Stimulated activated CD8-positive, alpha-beta memory T cell treated with anti-CD3 and anti-CD28 coated beads, Interleukin-2, amount 100 ng/mL, for 1 hour (primary cell): ENCODE results near the gene ALDH7A1.
"Not testable (repeated sequence)": the region's sequence is repeated elsewhere in the genome, so short reads cannot be mapped to it uniquely, and the experiment has no call there.

Experiments
- DNase-seq, 2 donors: peaks; one replicate each; pipeline ENCODE4 v3.0.0-alpha.2; 2020; ENCODE audit warnings: low read depth in 2 of 2

Gene ALDH7A1

DNA sequence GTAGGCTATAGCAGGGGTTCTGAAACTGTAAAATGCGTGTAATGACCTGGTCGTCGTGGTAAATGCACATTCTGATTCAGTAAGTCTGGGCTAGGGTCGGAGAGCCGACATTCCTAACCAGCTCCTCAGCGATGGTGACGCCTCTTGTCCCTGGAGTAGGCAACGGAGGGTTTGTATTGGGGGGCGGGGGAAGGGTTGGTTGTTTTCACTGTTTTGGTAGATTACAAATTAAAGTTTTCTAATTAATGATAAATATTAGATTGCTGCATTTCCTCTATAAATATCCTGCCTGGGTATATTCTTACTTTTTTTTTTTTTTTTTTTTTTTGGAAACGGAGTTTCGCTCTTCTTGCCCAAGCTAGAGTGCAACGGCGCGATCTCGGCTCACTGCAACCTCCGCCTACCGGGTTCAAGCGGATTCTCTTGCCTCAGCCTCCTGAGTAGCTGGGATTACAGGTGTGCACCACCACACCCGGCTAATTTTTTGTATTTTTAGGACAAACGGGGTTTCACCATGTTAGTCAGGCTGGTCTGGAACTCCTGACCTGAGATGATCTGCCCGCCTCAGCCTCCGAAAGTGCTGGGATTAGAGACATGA, 566 bp upstream of the ALDH7A1 start:
- no peak for DNase-seq

DNA sequence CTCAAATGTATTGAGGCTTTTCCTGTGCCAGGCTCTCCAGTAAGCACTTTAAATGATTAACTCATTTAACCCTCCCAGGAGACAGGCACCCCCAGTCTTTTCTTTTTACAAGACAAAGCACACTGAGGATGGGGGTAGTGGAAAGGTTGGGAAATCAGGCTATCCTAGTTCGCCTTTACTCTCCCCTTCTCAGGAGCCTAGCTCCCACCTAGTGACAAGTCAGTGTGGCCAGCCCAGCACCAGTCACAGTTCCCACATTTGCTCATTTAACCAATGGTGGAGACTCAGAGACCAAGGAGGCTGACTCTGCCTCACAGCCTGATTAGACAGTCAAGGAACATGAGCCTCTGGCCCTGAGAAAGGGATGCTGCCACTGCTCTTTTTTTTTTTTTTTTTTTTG, 3.5 kb downstream of the ALDH7A1 start:
- DNase-seq = no peak

DNA sequence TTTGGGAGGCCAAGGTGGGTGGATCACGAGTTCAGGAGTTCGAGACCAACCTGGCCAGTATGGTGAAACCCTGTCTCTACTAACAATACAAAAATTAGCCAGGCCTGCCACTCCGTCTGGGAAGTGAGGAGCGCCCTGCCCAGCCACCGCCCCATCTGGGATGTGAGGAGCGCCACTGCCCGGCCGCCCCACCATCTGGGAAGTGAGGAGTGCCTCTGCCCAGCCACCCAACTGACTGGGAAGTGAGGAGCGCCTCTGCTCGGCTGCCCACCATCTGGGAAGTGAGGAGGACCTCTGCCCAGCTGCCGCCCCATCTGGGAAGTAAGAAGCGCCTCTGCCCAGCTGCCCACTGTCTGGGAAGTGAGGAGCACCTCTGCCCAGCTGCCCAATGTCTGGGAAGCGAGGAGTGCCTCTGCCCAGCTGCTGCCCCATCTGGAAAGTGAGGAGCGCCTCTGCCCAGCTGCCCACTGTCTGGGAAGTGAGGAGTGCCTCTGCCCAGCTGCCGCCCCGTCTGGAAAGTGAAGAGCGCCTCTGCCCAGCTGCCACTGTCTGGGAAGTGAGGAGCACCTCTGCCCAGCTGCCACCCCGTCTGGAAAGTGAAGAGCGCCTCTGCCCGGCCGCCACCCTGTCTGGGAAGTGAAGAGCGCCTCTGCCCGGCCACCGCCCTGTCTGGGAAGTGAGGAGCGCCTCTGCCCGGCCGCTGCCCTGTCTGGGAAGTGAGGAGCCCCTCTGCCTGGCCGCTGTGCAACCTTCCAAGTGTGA, 5.3 kb downstream of the ALDH7A1 start:
- no peak for DNase-seq

DNA sequence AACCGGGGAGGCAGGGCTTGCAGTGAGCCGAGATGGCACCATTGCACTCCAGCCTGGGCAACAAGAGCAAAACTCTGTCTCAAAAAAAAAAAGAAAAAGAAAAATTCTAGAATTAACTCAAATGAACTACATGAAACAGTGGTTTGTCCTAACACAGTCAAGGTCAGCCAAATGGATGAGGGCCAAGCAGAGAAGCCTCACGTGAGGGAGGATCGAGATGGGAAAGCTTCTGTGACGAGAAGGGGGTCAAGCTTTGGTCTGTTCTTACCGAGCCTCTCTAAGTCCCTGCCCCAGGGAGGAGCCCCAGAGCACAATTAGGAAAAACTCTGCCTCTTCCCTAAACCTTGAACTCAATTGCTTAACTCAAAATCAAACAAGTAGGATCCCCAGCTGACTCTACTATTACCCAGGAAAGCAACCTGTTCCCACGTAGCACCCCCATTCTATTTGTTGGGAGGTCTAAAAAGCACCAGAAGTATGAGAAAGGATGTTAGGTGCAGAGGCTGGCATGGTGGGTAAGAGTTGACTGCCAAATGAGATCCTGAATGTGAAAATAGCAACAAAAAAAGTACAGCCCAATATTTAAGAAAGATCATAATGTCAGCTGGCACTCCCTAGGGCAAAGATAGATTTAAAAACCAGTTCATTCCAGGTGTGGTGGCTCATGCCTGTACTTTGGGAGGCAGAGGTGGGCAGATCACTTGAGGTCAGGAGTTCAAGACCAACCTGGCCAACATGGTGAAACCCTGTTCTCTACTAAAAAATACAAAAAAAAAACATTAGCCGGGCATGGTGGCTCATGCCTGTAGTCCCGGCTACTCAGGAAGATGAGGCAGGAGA, 7.2 kb downstream of the ALDH7A1 start:
- no peak for DNase-seq

DNA sequence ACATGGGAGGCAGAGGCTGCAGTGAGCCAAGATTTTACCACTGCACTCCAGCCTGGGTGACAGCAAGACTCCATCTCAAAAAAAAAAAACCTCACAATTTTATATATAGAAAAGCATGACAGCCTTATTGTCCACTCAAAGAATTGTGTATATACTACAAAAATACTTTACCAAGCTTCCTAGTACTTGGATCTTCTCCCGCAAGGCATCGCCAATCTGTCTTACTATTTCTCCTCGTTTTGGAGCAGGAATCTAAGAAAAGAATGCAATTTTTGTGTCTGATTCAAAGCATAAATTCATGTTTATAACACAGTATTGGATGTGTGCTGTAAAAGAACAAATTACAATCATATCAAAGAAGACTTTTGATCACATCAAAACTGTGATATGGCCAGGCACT, 11.3 kb downstream of the ALDH7A1 start:
- no peak for DNase-seq

DNA sequence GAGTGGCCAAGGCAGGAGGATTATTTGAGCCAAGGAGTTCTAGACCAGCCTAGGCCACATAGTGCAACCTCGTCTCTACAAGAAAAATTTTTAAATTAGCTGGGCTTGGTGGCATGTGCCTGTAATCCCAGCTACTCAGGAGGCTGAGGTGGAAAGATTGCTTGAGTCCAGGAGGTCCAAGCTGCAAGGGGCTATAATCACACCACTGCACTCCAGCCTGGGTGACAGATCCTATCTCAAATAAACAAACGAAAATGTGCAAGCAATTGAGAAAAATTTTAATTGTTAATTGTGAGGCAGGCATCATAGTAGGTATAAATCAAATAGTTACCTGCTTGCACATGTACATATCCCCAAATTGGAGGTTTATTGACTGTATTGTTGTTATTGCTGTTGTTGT, 15.3 kb downstream of the ALDH7A1 start:
- DNase-seq = no peak

DNA sequence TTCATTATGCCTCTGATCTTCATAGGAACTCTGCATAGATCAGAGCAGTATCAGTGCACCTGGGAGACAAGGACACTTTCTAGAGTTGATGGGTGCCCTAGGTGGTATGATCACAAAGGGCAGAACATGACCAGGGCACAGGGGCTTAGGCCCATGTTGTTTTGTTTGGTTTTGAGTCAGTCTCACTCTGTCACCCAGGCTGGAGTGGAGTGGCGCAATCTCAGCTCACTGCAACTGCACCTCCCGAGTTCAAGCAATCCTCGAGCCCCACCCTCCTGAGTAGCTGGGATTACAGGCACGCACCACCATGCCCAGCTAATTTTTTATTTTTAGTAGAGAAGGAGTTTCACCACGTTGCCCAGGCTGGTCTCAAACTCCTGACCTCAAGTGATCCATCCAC, 17.6 kb downstream of the ALDH7A1 start:
- DNase-seq = no peak

DNA sequence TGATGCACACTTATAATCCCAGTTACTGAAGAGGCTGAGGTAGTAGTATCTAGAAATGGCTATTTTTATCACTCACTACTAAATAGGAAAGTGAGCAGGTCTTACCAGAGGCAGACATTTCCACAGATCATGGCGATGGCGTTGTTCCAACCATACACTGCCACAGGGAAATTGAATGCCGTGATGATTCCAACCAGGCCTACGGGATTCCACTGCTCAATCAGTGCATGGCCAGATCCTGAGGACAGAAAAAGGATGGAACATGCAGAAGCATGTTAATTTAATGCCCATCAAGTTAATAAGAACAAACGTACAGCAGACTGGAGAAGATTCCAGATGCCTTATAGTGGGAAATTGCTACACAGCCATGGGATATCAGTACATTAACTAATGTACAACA, 18.0 kb downstream of the ALDH7A1 start:
- no peak for DNase-seq

DNA sequence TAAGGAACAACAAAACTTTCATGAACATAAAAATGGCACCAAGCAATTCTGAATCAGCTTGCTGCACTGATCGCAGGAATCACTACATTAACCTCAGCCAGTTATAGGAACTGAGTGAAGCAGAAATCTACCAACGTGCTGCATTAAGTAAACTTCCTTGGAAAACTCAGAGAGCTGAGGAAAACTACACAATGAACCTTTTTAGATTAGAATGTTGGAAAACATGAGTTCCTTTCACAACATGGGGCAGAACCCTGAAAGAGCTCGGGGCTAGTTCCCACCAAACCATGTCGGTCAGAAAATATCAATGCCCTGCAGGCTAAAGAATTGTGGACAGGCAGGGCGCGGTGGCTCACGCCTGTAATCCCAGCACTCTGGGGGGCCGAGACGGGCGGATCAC, 19.4 kb downstream of the ALDH7A1 start:
- DNase-seq = no peak

DNA sequence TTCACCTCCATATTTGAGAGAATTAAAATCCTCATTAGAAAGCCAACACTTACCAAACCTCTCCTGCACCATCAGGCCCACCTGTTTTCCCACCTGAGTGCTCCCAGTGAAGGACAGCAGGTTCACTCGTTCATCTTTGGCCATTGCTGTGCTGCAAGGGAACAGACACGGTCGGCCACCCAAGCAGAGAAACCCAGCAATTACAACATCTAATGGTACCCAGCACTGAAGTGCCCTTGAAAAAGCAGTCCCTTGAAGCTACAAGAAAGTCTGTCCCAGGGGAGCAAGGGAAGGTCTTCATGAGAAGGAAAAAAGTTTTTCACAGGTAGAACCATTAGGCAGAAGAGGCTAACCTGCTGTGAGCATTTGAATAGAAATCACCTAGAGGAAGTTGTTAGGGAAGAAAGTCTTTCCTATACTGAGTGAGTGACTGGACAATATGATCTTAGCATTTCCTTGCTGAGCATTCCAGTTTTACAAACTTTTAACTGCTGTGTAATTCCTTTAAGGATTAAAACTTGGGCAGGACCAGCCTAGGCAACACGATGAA, 26.7 kb downstream of the ALDH7A1 start:
- no peak for DNase-seq

DNA sequence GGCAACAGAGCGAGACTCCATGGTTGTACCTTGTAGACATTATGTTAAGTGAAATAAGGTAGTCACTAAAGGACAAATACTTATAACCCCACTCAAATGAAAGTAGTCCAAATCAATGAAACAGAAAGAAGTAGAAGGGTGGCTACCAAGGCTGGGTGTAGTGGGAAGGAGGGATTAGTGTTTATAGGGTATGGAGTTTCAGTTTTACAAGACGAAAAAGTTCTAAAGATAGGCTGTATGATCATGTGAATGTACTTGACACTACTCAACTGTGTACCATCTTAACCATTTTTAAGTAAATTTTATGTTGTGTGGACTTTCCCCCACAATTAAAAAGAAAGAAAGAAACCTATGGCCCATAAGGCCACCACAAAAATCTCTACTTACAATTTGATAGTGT, 32.2 kb downstream of the ALDH7A1 start:
- DNase-seq = no peak

DNA sequence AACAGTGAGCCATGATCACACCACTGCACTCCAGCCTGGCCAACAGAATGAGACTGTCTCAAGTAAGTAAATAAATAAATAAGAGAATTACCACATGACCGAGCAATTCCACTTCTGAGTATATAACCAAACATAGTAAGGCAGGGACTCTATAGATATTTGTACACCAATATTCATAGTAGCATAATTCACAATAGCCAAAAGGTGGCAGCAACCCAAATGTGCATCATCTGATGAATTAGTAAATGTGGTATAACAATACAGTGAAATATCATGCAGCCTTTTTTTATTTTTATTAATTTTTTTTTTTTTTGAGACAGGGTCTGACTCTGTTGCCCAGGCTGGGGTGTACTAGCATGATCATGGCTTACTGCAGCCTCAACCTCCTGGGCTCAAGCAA, 33.1 kb downstream of the ALDH7A1 start:
- DNase-seq = no peak

DNA sequence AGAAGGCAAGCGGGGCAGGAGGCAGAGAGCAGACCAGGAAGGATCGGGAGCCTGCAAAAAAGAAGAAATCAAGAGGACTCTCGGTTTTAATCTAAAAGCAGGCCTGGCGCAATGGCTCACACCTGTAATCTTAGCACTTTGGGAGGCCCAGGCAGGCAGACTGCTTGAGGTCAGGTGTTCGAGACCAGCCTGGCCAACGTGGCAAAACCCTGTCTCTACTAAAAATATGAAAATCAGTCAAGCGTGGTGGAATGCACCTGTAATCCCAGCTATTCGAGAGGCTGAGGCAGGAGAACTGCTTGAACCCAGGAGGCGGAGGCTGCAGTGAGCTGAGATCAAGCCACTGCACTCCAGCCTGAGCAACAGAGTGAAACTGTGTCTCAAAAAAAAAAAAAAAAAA, 39.9 kb downstream of the ALDH7A1 start:
- not testable (repeated sequence) for DNase-seq

DNA sequence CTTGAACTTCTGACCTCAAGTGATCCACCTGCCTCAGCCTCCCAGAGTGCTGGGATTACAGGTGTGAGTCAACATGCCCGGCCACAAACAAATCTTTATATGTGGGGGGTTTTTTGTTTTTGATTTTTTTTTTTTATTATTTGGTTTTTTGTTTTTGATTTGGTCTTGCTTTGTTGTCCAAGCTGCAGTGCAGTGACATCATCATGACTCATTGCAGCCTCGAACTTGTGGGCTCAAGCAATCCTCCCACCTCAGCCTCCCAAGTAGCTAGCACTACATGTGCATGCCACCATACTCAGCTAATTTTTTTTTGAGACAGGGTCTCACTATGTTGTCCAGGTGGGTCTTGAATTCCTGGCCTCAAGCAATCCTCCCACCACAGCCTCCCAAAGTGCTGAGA, 42.4 kb downstream of the ALDH7A1 start:
- no peak for DNase-seq

DNA sequence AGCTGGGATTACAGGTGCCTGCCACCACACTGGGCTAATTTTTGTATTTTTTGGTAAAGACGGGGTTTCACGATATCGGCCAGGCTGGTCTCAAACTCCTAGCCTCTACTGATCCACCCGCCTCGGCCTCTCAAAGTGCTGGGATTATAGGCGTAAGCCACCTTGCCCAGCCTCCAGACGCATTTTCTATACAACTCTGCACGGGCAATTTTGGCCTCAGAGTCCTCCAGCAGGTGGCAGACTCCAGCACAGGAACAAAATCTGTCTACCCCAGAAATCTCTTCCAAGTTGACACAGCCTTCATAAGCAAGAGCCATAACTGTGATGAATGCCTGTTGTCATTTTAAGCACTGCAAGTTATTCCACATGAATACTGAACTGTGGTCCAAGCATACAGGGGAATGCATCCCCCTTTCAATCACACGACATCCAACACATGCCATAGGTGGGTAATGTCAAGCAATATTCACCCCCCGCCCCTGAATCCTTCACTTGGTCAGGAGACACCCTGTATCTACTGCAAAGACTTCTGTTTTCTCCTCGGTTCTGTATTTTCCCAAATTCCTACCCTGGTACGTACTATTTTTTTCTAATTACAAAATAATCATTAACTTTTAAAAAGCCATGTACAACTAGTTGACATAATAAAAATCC, 50.8 kb downstream of the ALDH7A1 start:
- DNase-seq = no peak

DNA sequence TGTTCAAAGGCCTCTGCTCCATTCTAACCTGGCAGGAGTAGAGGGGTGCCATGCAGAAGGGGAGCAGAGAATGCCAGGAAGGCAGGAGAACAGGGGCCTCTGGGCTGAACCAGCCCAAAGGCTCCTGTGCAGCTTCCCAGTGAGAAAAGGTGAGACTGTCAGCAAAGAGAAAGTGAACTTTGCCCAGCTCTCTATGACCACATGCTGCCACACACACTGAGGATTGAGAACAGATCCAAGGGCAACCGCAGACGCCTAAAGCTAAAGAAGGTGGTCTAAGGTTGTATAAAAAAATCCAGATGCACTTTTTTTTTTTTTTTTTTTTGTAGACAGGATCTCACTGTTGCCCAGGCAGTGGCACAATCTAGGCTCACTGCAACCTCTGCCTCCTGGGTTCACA, 51.4 kb downstream of the ALDH7A1 start:
- no peak for DNase-seq

DNA sequence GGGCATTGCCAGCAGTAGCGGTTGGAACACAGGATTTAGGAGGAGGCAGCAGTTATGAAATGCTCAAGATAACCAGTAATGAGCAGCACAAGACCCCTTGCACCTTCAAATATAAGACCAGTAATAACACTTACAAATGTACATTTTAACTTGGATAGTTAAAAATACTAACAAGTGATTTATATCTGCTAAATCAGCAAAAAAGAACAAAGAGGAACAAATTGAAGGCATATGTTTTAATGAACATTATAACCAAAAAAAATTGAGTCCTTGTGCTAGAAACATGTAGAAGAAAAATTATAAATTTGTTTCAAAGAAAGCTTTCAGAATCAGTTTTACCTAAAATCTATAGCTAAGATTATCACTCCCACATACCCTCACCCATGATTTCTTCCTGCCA, 52.0 kb downstream of the ALDH7A1 start:
- DNase-seq = no peak

DNA sequence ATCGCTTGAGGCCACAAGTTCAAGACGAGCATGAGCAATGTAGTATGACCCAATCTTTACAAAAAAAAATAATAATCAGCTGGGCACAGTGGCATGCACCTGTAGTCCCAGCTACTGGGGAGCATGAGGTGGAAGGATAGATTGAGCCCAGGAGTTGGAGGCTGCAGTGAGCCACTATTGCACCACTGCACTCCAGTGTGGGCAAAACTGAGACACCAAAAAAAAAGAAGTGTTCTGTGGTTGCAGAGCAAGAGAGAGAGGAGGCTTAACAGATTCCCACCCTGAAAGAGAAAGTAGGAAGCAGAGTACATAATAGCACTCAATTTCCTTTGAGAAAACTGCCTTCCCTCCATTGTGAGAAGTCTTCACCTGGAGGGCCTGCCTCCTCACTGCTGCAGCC, 52.6 kb downstream of the ALDH7A1 start:
- DNase-seq = no peak

DNA sequence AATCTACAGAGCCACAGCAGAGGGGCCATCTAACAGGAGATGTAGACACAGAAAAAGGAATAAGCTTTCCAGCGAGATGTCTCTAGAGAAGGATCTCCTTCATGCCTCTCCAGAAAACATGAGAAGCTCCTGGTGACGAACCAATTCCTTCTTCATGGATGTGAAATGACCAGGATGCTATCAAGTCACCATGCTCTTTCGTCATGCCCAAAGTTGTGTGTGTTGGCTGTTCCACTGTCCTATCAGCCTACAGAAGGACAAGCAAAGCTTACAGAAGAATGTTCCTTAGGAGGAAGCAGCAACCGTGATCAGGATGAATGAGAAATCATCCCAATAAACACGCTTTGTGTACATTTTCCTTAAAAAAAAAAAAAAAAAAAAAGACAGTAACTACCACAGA, 54.4 kb downstream of the ALDH7A1 start:
- no peak for DNase-seq

DNA sequence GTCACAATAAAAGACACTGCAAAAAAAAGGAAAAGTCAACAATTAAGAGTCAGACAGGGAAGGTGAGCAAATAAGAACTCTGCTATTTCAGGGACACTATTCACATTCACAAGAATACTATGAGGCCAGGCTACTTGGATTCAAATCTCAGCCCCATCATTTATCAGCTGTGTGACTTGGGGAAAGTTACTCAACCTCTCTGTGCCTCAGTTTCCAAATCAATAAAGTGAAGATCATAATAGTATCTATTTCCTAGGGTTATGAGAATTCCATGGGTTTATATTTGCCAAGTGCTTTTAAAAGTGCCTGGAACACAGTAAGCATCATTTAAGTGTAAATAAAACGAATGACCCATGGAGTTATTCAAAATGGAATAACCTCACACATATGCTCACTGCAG, 56.4 kb downstream of the ALDH7A1 start:
- no peak for DNase-seq

DNA sequence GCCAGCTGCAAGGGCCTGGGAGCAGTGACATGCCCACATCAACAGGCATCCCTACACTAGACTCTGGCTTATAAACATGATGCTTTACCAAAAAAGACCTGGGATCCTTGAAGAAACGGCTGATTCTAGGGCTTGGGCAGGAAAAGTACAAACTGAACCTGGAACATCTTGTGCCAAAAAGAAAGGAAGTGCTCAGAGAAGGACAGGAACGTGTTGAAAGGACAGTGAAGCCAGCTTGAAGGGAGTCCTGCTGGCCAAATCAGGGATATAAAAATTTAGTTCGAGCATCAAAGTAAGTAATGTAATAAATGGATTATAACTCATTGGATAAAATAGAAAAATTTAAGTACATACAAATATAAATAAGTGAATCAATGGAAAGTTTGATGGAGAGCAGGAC, 58.1 kb downstream of the ALDH7A1 start:
- DNase-seq = no peak

DNA sequence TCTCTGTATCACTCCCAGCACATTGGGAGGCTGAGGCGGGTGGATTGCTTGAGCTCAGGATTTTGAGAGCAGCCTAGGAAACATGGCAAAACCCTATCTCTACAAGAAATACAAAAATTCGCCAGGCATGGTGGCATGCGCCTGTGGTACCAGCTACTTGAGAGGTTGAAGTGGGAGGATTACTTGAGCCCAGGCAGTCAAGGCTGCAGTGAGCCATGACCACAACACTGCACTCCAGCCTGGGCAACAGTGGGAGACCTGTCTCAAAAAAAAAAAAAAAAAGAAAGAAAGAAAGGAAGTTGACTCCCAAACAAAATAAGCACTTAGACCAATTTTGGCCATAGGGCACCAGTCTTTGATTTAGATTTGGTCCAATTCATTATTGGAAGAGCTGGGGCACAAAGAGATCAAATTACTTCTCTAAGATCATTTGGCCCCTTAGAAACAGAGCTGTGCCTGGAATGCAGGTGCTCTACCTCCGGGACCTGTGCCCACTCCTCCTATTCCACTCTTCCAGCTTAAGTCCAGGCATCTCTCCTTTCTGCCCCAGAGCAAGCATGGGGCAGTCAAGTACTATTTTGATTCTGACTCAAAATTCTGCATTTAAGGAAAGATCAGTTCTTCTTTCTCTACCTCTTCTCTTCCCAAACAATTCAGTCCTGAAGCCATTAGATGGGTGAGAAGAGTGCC, 59.0 kb downstream of the ALDH7A1 start:
- DNase-seq = no peak
